ENCODE results near the gene SLFN11. TPM values are rescaled to one million over a fixed set of nuclear protein-coding genes. Genes with fewer than 3 reads are reported as not detected.
A peak's percentile ranks its signal among the peaks of the same experiment; 100 is the strongest.
"Not testable (repeated sequence)": the region's sequence is repeated elsewhere in the genome, so short reads cannot be mapped to it uniquely, and the experiment has no call there.

The SLFN11 gene, protein sequence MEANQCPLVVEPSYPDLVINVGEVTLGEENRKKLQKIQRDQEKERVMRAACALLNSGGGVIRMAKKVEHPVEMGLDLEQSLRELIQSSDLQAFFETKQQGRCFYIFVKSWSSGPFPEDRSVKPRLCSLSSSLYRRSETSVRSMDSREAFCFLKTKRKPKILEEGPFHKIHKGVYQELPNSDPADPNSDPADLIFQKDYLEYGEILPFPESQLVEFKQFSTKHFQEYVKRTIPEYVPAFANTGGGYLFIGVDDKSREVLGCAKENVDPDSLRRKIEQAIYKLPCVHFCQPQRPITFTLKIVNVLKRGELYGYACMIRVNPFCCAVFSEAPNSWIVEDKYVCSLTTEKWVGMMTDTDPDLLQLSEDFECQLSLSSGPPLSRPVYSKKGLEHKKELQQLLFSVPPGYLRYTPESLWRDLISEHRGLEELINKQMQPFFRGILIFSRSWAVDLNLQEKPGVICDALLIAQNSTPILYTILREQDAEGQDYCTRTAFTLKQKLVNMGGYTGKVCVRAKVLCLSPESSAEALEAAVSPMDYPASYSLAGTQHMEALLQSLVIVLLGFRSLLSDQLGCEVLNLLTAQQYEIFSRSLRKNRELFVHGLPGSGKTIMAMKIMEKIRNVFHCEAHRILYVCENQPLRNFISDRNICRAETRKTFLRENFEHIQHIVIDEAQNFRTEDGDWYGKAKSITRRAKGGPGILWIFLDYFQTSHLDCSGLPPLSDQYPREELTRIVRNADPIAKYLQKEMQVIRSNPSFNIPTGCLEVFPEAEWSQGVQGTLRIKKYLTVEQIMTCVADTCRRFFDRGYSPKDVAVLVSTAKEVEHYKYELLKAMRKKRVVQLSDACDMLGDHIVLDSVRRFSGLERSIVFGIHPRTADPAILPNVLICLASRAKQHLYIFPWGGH
- 100 to 1,000 TPM in 1 of 4 donors, 10 to 100 TPM in 3; 58.1 to 127 (median 92.3) TPM for total RNA-seq

DNA sequence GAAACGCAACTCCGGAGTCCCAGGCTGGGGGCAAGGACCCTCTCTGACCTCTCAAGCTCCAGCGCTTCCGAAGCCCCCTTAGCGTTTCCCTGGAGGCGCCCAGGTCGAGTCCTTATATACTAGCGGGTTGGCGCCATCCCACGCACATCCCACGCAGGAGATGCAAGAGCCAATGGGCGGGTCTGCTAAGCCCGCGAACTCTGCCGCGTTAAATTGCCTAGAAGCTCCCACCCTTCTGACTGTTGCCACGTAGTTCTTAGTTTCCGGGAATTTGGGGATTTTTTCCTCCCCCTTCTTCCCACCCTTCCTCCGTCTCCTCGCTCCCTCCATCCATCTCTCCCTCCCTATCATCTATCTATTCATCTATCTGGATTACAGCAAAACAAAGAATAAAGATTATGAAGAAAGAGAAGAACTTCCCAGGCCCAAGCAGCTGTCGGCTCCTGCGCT, at the start of gene SLFN11:
Gene SLFN11 (minus strand): TSS at position 88 of the 450 bp plus-strand sequence. CDS start 9,814 bp downstream, outside the sequence.
- no peak for TF ChIP-seq CTCF (IDR thresholded peaks at IDR 0.05)
- ATAC-seq (ENCODE audit: low FRiP score) = peak; percentile 92

GRCh38 chr17:35421069-35421468, 47.6 kb upstream of the SLFN11 start:
- not testable (repeated sequence) for ATAC-seq (ENCODE audit: low FRiP score); DNase-seq (ENCODE audit: low spot score)

More for the DNA sequence above, at the start of gene SLFN11:
- DNase-seq (ENCODE audit: low spot score) = peak; percentile 83

DNA sequence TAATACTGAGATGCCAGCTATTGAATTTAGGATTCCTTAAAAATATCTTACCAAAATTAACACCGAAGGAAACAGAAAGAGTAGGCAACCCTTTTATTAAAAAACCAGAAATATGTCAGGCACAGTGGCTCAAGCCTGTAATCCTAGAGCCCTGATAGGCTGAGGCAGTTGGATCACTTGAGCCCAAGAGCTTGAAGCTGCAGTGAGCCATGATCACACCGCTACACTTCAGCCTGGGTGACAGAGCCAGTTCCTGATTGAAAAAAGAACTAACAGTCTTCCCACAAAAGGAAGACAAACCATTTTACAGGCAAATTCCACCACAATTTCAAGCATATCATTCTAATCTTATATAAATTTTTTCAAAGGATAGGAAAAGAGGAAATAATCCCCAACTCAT, 43.2 kb upstream of the SLFN11 start:
- no peak for TF ChIP-seq CTCF (IDR thresholded peaks at IDR 0.05)
- ATAC-seq (ENCODE audit: low FRiP score) (no peak), DNase-seq (ENCODE audit: low spot score) (no peak)

- not testable (repeated sequence) for DNase-seq (ENCODE audit: low spot score); ATAC-seq (ENCODE audit: low FRiP score)
Observed at GRCh38 chr17:35414707-35415106, 41.3 kb upstream of the SLFN11 start.

DNA sequence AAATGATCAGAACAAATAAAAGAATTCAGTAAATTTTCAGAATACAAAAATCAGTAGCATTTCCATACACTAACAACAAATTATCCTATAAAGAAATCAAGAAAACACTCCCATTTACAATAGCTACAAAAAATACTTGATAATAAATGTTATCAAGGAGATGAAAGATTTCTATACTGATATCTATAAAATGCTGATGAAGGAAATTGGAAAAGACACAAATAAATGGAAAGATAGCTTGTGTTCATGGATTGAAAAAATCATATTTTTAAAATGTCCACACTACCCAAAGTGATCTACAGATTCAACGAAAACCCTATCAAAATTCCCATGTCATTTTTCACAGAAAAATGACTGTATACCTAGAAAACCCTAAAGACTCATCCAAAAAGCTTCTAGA, 40.8 kb upstream of the SLFN11 start:
- DNase-seq (ENCODE audit: low spot score) (no peak), ATAC-seq (ENCODE audit: low FRiP score) (no peak)
- TF ChIP-seq CTCF (IDR thresholded peaks at IDR 0.05) = no peak

GRCh38 chr17:35407531-35407930, 34.1 kb upstream of the SLFN11 start:
- TF ChIP-seq CTCF (IDR thresholded peaks at IDR 0.05) = no peak
- ATAC-seq (ENCODE audit: low FRiP score) = no peak
- DNase-seq (ENCODE audit: low spot score) = no peak

DNA sequence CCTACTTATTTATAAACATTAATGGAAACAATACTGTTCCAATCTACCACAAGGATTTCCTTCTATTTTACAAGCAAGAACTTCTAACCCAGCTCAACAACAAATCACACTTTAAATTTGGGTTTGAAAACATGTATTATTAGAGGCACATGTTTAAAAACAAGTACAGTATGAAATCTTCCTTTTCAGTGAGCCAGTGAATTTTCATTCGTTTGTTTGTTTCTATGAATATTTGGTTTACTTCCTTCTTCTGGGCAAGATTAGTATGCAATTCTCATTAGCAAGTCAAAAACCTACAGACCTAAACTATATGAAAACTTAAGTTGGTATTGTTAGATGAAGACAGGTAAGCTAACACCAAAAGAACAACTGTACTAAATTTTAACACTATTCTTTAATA, 33.1 kb upstream of the SLFN11 start:
- no peak for TF ChIP-seq CTCF (IDR thresholded peaks at IDR 0.05)
- DNase-seq (ENCODE audit: low spot score) (no peak), ATAC-seq (ENCODE audit: low FRiP score) (no peak)

Measured in omental fat pad (tissue), 4 donors.